Measurements from ENCODE around the gene NPAS2.

The NPAS2 gene

DNA sequence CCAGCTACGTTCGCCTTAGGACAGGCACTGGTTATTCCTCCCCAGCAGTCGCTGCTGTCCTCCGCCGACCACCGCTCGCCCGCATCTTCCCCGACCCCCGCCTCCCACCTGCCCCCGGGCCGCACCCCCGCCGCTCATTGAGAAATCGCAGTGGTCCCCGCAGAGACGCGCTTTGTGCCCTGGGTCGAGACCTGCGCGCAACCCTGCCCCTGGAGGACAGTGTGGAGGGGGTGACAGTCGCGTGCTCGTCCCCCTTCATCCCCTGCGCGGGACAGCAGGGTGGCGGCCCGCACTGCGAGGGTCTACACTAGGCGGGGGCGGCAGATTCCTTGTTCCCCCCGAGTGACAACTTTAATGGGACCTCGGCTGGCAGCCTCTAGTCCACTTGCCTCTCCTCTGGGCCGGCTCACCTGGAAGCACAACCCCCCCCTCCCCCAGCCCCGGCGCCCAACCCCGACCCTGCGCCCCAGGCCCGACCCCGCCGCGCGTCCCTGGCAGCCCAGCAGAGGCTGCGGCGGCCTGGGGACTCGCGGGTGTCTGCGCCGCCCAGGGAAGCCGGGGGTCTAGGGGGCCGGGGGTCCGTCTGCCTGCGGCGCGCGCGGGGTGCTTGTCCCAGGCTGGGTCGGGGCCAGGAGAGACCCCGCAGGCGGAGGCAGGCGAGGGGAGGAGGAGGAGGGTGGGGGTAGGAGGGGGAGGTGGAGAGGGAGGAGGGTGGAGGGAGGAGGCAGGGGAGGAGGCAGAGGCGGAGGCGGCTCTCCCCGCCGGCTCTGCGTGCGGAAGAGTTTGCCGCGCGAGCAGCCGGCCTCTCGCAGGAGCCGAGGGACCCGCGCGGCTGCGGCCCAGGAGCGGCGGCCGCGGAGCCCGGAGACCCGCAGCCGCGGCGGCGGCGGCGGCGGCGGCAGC lies at the start of gene NPAS2:
TSS of gene NPAS2 (plus strand) at position 770 of the 903 bp plus-strand sequence. CDS start 84,616 bp downstream, outside the sequence.
- no peak for DNase-seq (ENCODE audit: low read depth)

GRCh38 chr2:100771125-100771524 lies 48.8 kb upstream of the NPAS2 start:
- no peak for DNase-seq (ENCODE audit: low read depth)

DNA sequence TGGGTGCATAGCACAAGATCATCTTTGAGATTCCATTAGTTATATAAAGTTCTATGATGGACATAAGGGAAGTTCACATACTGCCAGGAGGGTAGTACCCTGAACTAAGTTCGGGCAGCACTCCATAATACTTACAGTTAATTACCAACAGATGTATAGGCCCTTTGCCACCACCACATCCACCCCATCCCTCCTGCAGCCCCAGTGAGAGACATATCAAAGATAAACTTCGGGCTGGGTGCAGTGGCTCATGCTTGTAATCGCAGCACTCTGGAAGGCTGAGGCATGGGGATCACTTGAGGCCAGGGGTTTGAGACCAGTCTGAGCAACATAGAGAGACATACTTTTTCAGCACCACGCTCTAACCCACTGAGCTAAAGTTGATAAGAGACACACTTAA lies 46.4 kb upstream of the NPAS2 start:
- no peak for DNase-seq (ENCODE audit: low read depth)

GRCh38 chr2:100776445-100776844 lies 43.5 kb upstream of the NPAS2 start:
- no peak for DNase-seq (ENCODE audit: low read depth)

GRCh38 chr2:100778637-100779450 lies 41.1 kb upstream of the NPAS2 start:
- DNase-seq (ENCODE audit: low read depth), result no peak

GRCh38 chr2:100779908-100780202 lies 40.1 kb upstream of the NPAS2 start:
- DNase-seq (ENCODE audit: low read depth), result no peak

- no peak for DNase-seq (ENCODE audit: low read depth)
These were observed 39.5 kb upstream of the NPAS2 start for GRCh38 chr2:100780203-100781008.

- DNase-seq (ENCODE audit: low read depth), result no peak
These were observed 39.0 kb upstream of the NPAS2 start for GRCh38 chr2:100781009-100781325.

DNA sequence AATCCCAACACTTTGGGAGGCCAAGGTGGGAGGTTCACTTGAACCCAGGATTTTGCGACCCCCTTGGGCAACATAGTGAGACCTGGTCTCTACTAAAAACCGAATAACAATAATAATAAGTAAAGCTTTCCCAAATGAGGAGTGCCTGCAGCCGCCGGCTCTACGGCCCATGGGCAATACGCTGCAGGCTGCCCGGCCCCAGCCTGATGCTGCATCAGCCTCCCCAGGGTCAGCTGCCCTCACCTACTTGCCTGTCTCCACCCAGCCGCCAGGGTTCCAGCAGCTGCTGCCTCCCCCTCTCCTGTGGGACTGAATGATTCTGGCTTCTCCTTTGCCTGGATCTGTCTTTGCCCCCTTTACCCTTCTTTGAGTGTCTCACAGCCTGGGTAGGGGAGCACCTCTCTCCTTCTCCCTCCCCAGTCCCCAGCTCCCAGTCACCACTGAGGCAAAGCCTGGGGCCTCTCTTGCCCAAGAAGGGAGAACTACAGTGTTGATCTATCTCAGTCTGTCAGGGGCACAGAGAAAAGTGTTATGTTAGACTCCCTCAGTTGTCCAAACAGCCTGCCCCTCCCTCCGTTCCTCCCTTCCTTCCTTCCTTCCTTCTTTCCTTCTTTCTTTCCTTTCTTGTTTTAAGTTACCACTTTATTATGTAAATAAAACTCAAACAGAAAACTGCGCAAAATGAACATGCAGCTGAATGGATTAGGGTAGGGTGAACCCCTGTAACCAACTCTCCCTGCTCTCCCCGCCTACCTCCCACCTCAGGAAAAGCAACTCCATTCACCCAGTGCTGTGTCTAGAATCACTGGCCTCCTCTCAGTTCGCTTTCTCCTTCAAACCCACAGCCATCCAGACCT lies 38.2 kb upstream of the NPAS2 start:
- DNase-seq (ENCODE audit: low read depth), result no peak

- DNase-seq (ENCODE audit: low read depth), result no peak
These were observed 37.5 kb upstream of the NPAS2 start for GRCh38 chr2:100782380-100782878.

GRCh38 chr2:100783987-100784386 lies 36.0 kb upstream of the NPAS2 start:
- DNase-seq (ENCODE audit: low read depth), result no peak

GRCh38 chr2:100784681-100785080 lies 35.3 kb upstream of the NPAS2 start:
- DNase-seq (ENCODE audit: low read depth), result no peak

DNA sequence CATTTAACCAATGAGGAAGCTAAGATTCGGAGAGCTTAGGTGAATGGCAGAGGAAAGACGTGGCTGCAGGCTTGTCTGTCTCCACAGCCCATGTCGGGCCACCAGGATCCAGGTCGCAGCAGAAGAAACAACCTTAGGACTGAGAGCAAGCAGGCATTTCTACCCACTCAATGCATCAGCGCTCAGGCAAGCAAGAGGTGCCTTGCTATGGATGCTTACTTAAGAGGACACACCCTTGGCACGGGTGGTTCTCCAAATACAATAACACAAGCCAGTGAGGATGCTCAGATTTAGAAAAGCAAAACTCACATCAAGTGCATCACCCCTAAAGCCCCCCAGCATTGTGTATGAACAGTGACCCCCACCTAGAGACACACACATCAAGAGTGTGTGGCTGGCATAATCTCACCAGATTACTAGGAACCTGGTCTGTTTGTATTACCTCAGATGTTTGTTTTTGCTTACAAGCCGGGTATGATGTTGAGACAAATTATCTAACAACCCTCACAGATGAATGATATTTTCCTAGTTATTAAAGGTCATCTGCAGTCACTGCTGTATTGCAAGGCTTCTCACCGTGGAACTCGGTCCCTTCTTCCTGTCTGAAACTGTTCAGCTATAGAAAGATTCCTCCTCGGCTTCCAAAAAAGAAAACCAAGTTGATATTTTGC lies 34.2 kb upstream of the NPAS2 start:
- no peak for DNase-seq (ENCODE audit: low read depth)

GRCh38 chr2:100786297-100786658 lies 33.7 kb upstream of the NPAS2 start:
- no peak for DNase-seq (ENCODE audit: low read depth)

DNA sequence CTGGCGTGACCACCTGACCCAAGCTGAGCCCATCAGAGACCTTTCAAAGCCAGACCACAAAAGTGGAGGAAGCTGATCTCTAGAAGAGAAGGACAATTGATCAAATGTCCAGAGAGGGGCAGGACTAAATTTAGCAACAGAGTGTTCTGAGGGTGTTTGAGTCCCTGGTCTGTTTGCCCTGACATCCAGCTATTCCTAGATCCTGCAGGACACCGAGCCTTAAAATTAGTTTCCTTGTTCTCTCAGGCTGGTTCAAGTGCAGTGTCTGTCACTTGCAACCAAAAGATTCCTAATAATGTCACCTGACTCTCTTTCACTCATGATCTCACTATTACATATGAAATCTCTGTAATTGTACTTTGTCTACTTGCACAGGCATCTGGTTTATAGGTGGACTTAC lies 33.0 kb upstream of the NPAS2 start:
- DNase-seq (ENCODE audit: low read depth), result no peak

DNA sequence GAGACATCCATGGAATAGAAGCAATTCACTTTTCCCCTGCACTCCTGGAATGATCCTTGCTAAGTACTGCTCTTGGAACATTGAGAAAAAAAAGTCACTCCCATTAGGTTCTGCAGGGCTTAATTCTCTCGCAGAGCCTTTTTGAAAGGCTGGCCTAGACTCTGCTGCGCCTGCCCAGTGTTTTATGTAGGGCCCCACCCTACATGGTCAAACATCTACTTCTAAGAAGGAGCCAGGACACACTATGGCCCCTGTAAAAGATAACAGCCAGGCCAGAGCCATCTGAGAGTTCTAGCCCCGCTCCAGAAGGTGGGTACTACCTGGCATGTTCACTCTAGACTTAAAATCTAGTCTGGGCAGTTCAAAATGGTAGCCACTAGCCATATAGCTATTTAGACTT lies 30.6 kb upstream of the NPAS2 start:
- DNase-seq (ENCODE audit: low read depth), result no peak

GRCh38 chr2:100791294-100791935 lies 28.5 kb upstream of the NPAS2 start:
- no peak for DNase-seq (ENCODE audit: low read depth)

GRCh38 chr2:100791936-100792308 lies 28.0 kb upstream of the NPAS2 start:
- DNase-seq (ENCODE audit: low read depth), result no peak

- no peak for DNase-seq (ENCODE audit: low read depth)
These were observed 26.7 kb upstream of the NPAS2 start for GRCh38 chr2:100793220-100793619.

DNA sequence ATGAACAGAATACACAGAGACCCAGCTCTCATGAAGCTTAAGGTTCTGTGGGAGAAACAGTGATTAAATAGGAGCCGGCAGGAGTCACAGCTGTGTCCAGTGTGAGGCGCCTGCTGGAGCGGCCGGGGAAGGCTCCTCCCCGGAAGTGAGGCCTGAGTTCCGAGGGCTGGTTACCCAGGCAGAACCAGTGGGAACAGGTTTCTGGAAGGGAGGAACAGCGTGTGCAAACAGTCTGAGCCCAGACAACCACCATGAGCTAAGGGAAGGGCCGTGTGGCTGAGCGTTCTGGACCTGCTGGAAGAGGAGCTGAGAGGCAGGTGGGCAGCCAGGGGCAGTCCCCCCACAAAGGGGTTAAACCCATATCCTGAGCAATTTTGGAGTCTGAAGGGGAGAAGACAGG lies 26.0 kb upstream of the NPAS2 start:
- DNase-seq (ENCODE audit: low read depth), result no peak

All from stimulated activated CD8-positive, alpha-beta memory T cell treated with anti-CD3 and anti-CD28 coated beads, Interleukin-15, amount 100 ng/mL, for 24 hours (primary cell).